Large intestine (tissue), 3 donors: ENCODE data around the gene TTYH2. TPM values are rescaled to one million over a fixed set of nuclear protein-coding genes. Genes with fewer than 3 reads are reported as not detected.

Experiments used
- DNase-seq, 2 donors: peaks; one replicate each; pipeline versions ENCODE4 v3.0.0 to v3.0.0-alpha.2; 2013
- H3K27ac ChIP-seq: one replicate; pipeline ENCODE4 v1.5.1; 2013; ENCODE audit warnings: low read length
- H3K27me3 ChIP-seq: 2 replicates; pipeline ENCODE4 v1.6.1; 2013; ENCODE audit warnings: low read length; ENCODE audit not compliant: control insufficient read depth, insufficient read depth
- H3K36me3 ChIP-seq: 2 replicates; pipeline ENCODE4 v1.6.1; 2013; ENCODE audit warnings: low read length; ENCODE audit not compliant: control insufficient read depth, insufficient read depth
- H3K4me1 ChIP-seq: one replicate; pipeline ENCODE4 v1.6.1; 2013; ENCODE audit warnings: low read length; ENCODE audit not compliant: control insufficient read depth, insufficient read depth
- H3K4me3 ChIP-seq: one replicate; pipeline ENCODE4 v1.5.1; 2013; ENCODE audit warnings: low read length
- H3K9me3 ChIP-seq: one replicate; pipeline ENCODE4 v1.6.1; 2013; ENCODE audit warnings: mild to moderate bottlenecking, low read depth, low read length, moderate library complexity; ENCODE audit not compliant: control insufficient read depth
- WGBS: methylation state at CpG from one replicate; pipeline ENCODE4 v1.1.5; 2013; ENCODE audit warnings: low lambda C conversion rate; ENCODE audit not compliant: insufficient coverage; 5-methylcytosine and 5-hydroxymethylcytosine counted together
- polyA plus RNA-seq: library from polyadenylated mRNA; unstranded; fragments of 120-200 nt; gene quantifications from one replicate; pipeline ENCODE4 v1.2.1, GENCODE V29; 2013

The TTYH2 gene
- polyA plus RNA-seq, 1 donor, result 60.8 TPM

GRCh38 chr17:74220946-74221818, 7.8 kb downstream of the TTYH2 start:
- no CpG with 5 or more reads among the region's 16 CpGs for WGBS
- peaks cover 49% of the 10 kb centered on the region for H3K36me3 ChIP-seq
- no peaks in the 10 kb centered on the region for H3K27me3 ChIP-seq
- no peak overlapping the region for H3K4me3 ChIP-seq
- H3K4me1 ChIP-seq, result no peaks in the 10 kb centered on the region
- H3K27ac ChIP-seq, result no peak overlapping the region
- no peaks in the 10 kb centered on the region for H3K9me3 ChIP-seq
- no peak for DNase-seq

GRCh38 chr17:74222399-74222798, 9.0 kb downstream of the TTYH2 start:
- Histone ChIP-seq H3K27ac (no peak overlapping the region), H3K9me3 (no peaks in the 10 kb centered on the region), H3K27me3 (no peaks in the 10 kb centered on the region), H3K4me3 (no peak overlapping the region), H3K36me3 (peaks cover 52% of the 10 kb centered on the region), H3K4me1 (no peaks in the 10 kb centered on the region)
- no CpG with 5 or more reads among the region's 13 CpGs for WGBS
- no peak for DNase-seq

DNA sequence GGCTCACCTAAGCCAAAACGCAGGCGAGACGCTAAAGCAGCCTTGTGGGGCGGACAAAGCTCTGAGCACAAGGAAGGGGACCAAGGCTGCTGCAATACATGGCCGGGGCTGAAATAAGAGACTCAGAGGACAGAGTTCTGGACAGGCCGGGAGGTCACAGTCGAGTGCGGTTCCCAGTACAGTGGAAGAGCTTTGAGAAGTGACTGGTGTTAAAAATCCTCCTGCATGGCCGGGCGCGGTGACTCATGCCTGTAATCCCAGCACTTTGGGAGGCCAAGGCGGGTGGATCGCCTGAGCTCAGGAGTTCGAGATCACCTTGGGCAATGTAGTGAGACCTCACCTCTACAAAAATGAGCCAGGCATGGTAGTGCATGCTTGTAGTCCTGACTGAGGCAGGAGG, 10.5 kb downstream of the TTYH2 start:
- H3K27ac ChIP-seq, result no peak overlapping the region
- H3K4me1 ChIP-seq, result no peaks in the 10 kb centered on the region
- no CpG with 5 or more reads among the region's 14 CpGs for WGBS
- no peak overlapping the region for H3K4me3 ChIP-seq
- H3K9me3 ChIP-seq, result no peaks in the 10 kb centered on the region
- DNase-seq, result no peak
- peaks cover 49% of the 10 kb centered on the region for H3K36me3 ChIP-seq
- H3K27me3 ChIP-seq, result no peaks in the 10 kb centered on the region

DNA sequence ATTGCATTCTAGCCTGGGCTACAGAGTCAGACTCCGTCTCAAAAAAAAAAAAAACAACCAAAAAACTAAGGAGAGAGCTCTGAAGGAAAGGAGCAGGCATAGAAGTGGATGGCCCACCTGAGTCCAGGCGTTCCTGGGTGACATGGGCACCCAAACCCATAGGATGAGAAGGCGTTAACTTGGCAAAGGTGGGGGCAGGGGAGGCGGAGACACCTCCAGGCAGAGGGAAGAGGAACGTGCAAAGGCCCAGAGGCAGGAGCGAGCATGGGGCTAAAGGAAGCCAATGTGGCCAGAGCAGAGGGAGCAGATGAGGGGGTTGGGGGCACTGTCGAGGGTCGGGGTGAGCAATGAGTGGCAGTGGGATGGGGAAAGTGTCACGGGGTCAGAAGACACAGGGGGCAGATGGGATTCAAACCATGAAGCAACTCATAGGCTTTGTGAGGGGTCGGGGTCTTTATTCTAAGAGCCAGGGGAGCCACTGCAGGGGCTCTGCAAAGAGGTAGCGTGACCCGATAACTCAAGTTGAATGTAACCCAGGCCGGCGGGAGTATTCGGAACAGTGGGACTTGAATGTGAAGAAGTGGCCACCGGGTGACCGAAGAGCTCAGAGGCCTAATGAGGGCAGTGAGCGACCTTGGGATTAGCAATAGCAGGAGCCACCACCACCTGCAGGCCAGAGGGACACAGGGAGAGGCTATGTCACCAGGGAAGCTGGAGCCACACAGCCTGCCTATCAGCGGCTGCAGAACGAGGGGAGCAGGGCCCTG, 11.8 kb downstream of the TTYH2 start:
- Histone ChIP-seq H3K36me3 (peaks cover 50% of the 10 kb centered on the region), H3K9me3 (no peaks in the 10 kb centered on the region), H3K27ac (no peak overlapping the region), H3K27me3 (no peaks in the 10 kb centered on the region), H3K4me3 (no peak overlapping the region), H3K4me1 (no peaks in the 10 kb centered on the region)
- no peak for DNase-seq
- no CpG with 5 or more reads among the region's 20 CpGs for WGBS

GRCh38 chr17:74226252-74226651, 12.9 kb downstream of the TTYH2 start:
- Histone ChIP-seq H3K27ac (no peak overlapping the region), H3K36me3 (peaks cover 59% of the 10 kb centered on the region)

GRCh38 chr17:74227271-74228080, 14.1 kb downstream of the TTYH2 start:
- Histone ChIP-seq H3K27me3 (no peaks in the 10 kb centered on the region), H3K4me1 (no peaks in the 10 kb centered on the region), H3K4me3 (no peak overlapping the region), H3K9me3 (no peaks in the 10 kb centered on the region), H3K36me3 (peaks cover 61% of the 10 kb centered on the region), H3K27ac (no peak overlapping the region)
- WGBS, result 67% methylated on average over 1 of the region's 10 CpGs
- no peak for DNase-seq

More at GRCh38 chr17:74226252-74226651, 12.9 kb downstream of the TTYH2 start:
- Histone ChIP-seq H3K27me3 (no peaks in the 10 kb centered on the region), H3K4me3 (no peak overlapping the region), H3K9me3 (no peaks in the 10 kb centered on the region), H3K4me1 (no peaks in the 10 kb centered on the region)
- WGBS, result no CpG with 5 or more reads among the region's 6 CpGs
- no peak for DNase-seq

DNA sequence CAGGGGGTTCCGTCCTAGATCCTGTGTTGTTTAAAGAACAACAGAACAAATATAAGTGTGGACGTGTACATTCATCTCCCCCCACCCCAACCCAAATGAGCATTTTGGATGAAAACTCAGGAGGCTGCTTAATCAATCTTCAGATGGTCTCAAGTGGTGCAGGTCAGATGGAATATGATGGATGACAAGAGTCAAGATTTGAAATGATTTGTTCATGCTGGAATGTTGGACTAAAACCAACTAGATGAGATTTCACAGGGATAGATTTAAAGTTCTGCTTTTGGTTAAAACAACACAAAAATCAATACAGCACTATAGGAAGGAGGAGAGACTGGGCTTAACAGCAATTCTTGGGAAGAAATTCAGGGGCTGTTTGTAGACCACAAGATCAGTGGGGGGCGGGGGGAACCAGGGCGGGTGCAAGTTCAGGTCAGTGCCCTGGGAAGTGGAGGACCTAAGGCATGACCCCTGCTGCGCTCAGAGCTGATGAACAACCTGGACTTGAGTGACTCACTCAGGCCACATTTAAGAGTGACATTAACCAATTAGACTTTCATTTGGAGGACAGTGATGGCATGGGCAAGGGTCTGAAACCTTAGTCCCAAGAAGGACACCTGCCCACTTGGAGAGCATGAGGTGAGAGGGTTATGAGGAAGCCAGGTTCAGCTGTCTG, 15.1 kb downstream of the TTYH2 start:
- Histone ChIP-seq H3K4me3 (no peak overlapping the region), H3K36me3 (peaks cover 62% of the 10 kb centered on the region), H3K9me3 (no peaks in the 10 kb centered on the region), H3K4me1 (no peaks in the 10 kb centered on the region), H3K27me3 (no peaks in the 10 kb centered on the region), H3K27ac (no peak overlapping the region)
- WGBS, result no CpG with 5 or more reads among the region's 5 CpGs
- no peak for DNase-seq

DNA sequence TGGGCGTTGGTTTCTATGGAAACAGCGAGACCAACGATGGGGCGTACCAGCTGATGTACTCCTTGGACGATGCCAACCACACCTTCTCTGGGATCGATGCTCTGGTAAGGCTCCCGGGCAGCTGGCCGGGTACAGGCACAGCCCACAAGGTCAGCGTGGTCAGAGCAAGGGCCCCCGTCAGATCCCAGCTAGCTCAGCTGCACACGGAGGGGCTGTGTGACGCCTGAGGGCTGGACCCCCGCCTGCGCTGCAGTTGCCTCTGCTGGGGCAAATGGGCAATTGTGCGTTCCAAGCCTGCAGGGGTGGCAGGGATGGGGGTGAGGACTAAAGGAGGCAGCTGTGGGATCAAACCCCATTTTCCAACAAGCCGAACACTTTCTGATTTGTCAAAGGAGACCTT, 17.5 kb downstream of the TTYH2 start:
- DNase-seq, result no peak
- H3K36me3 ChIP-seq, result peaks cover 48% of the 10 kb centered on the region
- no peaks in the 10 kb centered on the region for H3K9me3 ChIP-seq
- no peak overlapping the region for H3K4me3 ChIP-seq
- no peaks in the 10 kb centered on the region for H3K27me3 ChIP-seq
- H3K27ac ChIP-seq, result no peak overlapping the region
- H3K4me1 ChIP-seq, result no peaks in the 10 kb centered on the region
- no CpG with 5 or more reads among the region's 16 CpGs for WGBS

GRCh38 chr17:74231928-74232907, 18.8 kb downstream of the TTYH2 start:
- Histone ChIP-seq H3K36me3 (peaks cover 48% of the 10 kb centered on the region), H3K27ac (no peak overlapping the region), H3K4me3 (no peak overlapping the region), H3K4me1 (no peaks in the 10 kb centered on the region), H3K27me3 (no peaks in the 10 kb centered on the region), H3K9me3 (no peaks in the 10 kb centered on the region)
- no CpG with 5 or more reads among the region's 17 CpGs for WGBS
- no peak for DNase-seq
